ENCODE measurements around the gene ARID4B. TPM values are rescaled to one million over a fixed set of nuclear protein-coding genes. Genes with fewer than 3 reads are reported as not detected.
"Not testable (repeated sequence)": the region's sequence is repeated elsewhere in the genome, so short reads cannot be mapped to it uniquely, and the experiment has no call there.

Gene ARID4B
- total and polyA plus RNA-seq, 11 donors: 12.4 to 20.4 (median 15.3) TPM

- intact Hi-C loops (cut with DNase I): loop anchor here in 3 of 10 donors (2.0 to 5.0 kb wide), 3 partner anchors 33 to 165 kb away; partner anchors contain the start of genes TOMM20 (in 2 of the 3), ARID4B (in 1 of the 3) and GGPS1 (in 1 of the 3)
- DNase-seq (no peak), ATAC-seq (peak in 1 of 4 donors; percentile 22)
- Histone ChIP-seq H3K27ac (peak overlapping the region in 11 of 12 donors; percentile 79 to 92 (median 85)), H3K27me3 (no peaks in the 10 kb centered on the region), H3K4me3 (peak overlapping the region; percentile 59 to 90 (median 72)), H3K9me3 (no peaks in the 10 kb centered on the region), H3K36me3 (peaks cover 0 to 37% (median 26%) of the 10 kb centered on the region in 9 donors), H3K4me1 (peaks cover 0 to 28% (median 16%) of the 10 kb centered on the region in 12 donors)
- WGBS, 4 donors: 67 to 69% (median 69%) methylated on average over 21 of the region's 21 CpGs
- TF ChIP-seq CTCF (IDR thresholded peaks at IDR 0.05) (no peak), POLR2A (IDR thresholded peaks at IDR 0.05) (no peak)
Observed at GRCh38 chr1:235161685-235162327, 166.2 kb downstream of the ARID4B start.

GRCh38 chr1:235160957-235161684, 166.9 kb downstream of the ARID4B start, which contains the start of gene RBM34:
Gene RBM34 (minus strand): TSS chr1:235161250. CDS start chr1:235161226, 24 bp downstream.
- Histone ChIP-seq H3K9me3 (no peaks in the 10 kb centered on the region), H3K36me3 (peaks cover 0 to 42% (median 30%) of the 10 kb centered on the region in 9 donors), H3K4me1 (peaks cover 0 to 28% (median 16%) of the 10 kb centered on the region in 12 donors), H3K27me3 (no peaks in the 10 kb centered on the region), H3K4me3 (peak within 1 kb of the TSS; percentile 59 to 90 (median 72)), H3K27ac (peak within 1 kb of the TSS; percentile 60 to 92 (median 84))
- 0 to 1% (median 0%) methylated on average over 47 to 52 of the region's 52 CpGs for WGBS, 4 donors
- DNase-seq (peak; percentile 92 to 96 (median 93)), ATAC-seq (peak; percentile 98 to 99 (median 98))
- intact Hi-C loops (cut with DNase I): loop anchor here in 3 of 10 donors (2.0 to 5.0 kb wide), 3 partner anchors 32 to 166 kb away; partner anchors contain the start of genes TOMM20 (in 2 of the 3), ARID4B (in 1 of the 3) and GGPS1 (in 1 of the 3)
- peak in 8 of 12 donors; percentile 13 to 42 (median 28) for TF ChIP-seq CTCF (IDR thresholded peaks at IDR 0.05)
- TF ChIP-seq POLR2A (IDR thresholded peaks at IDR 0.05): peak; percentile 90 to 98

- ATAC-seq (peak in 1 of 4 donors; percentile 53), DNase-seq (no peak)
- peak overlapping the region; percentile 60 to 92 (median 84) for H3K27ac ChIP-seq
- no peak for TF ChIP-seq CTCF (IDR thresholded peaks at IDR 0.05)
- no peak for TF ChIP-seq POLR2A (IDR thresholded peaks at IDR 0.05)
- intact Hi-C loops (cut with DNase I): loop anchor here in 3 of 10 donors (2.0 to 5.0 kb wide), 3 partner anchors 32 to 167 kb away; partner anchors contain the start of genes TOMM20 (in 2 of the 3), ARID4B (in 1 of the 3) and GGPS1 (in 1 of the 3)
- no peaks in the 10 kb centered on the region for H3K27me3 ChIP-seq
- peaks cover 0 to 28% (median 16%) of the 10 kb centered on the region in 12 donors for H3K4me1 ChIP-seq
- no peaks in the 10 kb centered on the region for H3K9me3 ChIP-seq
- WGBS, 4 donors: 12 to 16% (median 15%) methylated on average over 14 of the region's 14 CpGs
- peaks cover 0 to 46% (median 36%) of the 10 kb centered on the region in 9 donors for H3K36me3 ChIP-seq
- peak overlapping the region; percentile 59 to 90 (median 72) for H3K4me3 ChIP-seq
Observed at GRCh38 chr1:235160383-235160956, 167.5 kb downstream of the ARID4B start.

GRCh38 chr1:235159930-235160329, 168.0 kb downstream of the ARID4B start:
- Histone ChIP-seq H3K36me3 (peaks cover 0 to 51% (median 41%) of the 10 kb centered on the region in 9 donors), H3K27ac (peak overlapping the region in 2 of 12 donors; percentile 85 to 91), H3K4me1 (peaks cover 0 to 28% (median 16%) of the 10 kb centered on the region in 12 donors), H3K4me3 (peak overlapping the region in 10 of 12 donors; percentile 69 to 90 (median 75))
- WGBS, 4 donors: 82 to 93% (median 90%) methylated on average over 9 of the region's 9 CpGs
- not testable (repeated sequence) for H3K9me3 ChIP-seq, DNase-seq, ATAC-seq, H3K27me3 ChIP-seq
- intact Hi-C loops (cut with DNase I): loop anchor here in 3 of 10 donors (2.0 to 5.0 kb wide), 3 partner anchors 31 to 167 kb away; partner anchors contain the start of genes TOMM20 (in 2 of the 3), ARID4B (in 1 of the 3) and GGPS1 (in 1 of the 3)

- WGBS, 4 donors: 91 to 98% (median 94%) methylated on average over 9 of the region's 9 CpGs
- H3K4me3 ChIP-seq; H3K27ac ChIP-seq; ATAC-seq; H3K9me3 ChIP-seq; H3K27me3 ChIP-seq; DNase-seq; intact Hi-C loops (cut with DNase I): not testable (repeated sequence)
- H3K4me1 ChIP-seq: peaks cover 0 to 28% (median 16%) of the 10 kb centered on the region in 12 donors
- peaks cover 0 to 57% (median 47%) of the 10 kb centered on the region in 9 donors for H3K36me3 ChIP-seq
Observed at GRCh38 chr1:235159284-235159683, 168.7 kb downstream of the ARID4B start.

Data from heart left ventricle (tissue), 16 donors.